SK-N-SH treated with all-trans-retinoic acid at 6 μM for 48 hours (cell line): ENCODE data around the gene ARMH3.
"Not testable (repeated sequence)": the region's sequence is repeated elsewhere in the genome, so short reads cannot be mapped to it uniquely, and the experiment has no call there.

ENCODE experiments used
- ATAC-seq: fragments of 200-7000 bp; cut with Tn5 transposase; 3 replicates; pipeline ENCODE4 v1.9.1; 2020; ENCODE audit warnings: mild to moderate bottlenecking, moderate library complexity
- ARNTL ChIP-seq: fragments of 450-650 bp; formaldehyde crosslinking; IDR thresholded peaks from 2 replicates; pipeline ENCODE4 v1.5.0; 2020; ENCODE audit warnings: low read depth, mild to moderate bottlenecking, moderate library complexity, borderline replicate concordance
- CREB5 ChIP-seq: fragments of 250-450 bp; sonication (Bioruptor Pico); IDR thresholded peaks from 2 replicates; pipeline ENCODE4 v1.5.1; 2020; ENCODE audit warnings: low read depth, mild to moderate bottlenecking, moderate library complexity
- CSDC2 ChIP-seq: fragments of 250-450 bp; sonication (Bioruptor Pico); IDR thresholded peaks from 2 replicates; pipeline ENCODE4 v1.5.0; 2020; ENCODE audit warnings: mild to moderate bottlenecking, moderate library complexity
- ESRRG ChIP-seq: fragments of 250-450 bp; sonication (Bioruptor Pico); IDR thresholded peaks from 2 replicates; pipeline ENCODE4 v1.6.1; 2021; ENCODE audit warnings: mild to moderate bottlenecking
- GLIS3 ChIP-seq: fragments of 250-450 bp; sonication (Bioruptor Pico); IDR thresholded peaks from 2 replicates; pipeline ENCODE4 v1.5.0; 2020; ENCODE audit warnings: mild to moderate bottlenecking, moderate library complexity
- ISL1 ChIP-seq: fragments of 250-450 bp; sonication (Bioruptor Pico); IDR thresholded peaks from 2 replicates; pipeline ENCODE4 v2.1.2; 2022; ENCODE audit warnings: mild to moderate bottlenecking, moderate library complexity
- OSR1 ChIP-seq: fragments of 250-450 bp; sonication (Bioruptor Pico); IDR thresholded peaks from 2 replicates; pipeline ENCODE4 v1.8.0; 2022; ENCODE audit warnings: moderate library complexity, mild to moderate bottlenecking, inconsistent platforms
- PPARA ChIP-seq: fragments of 250-450 bp; sonication (Bioruptor Pico); IDR thresholded peaks from 2 replicates; pipeline ENCODE4 v1.5.0; 2020; ENCODE audit warnings: mild to moderate bottlenecking, borderline replicate concordance
- RARB ChIP-seq: fragments of 250-450 bp; sonication (Bioruptor Pico); IDR thresholded peaks from 2 replicates; pipeline ENCODE4 v1.8.0; 2021; ENCODE audit warnings: mild to moderate bottlenecking, moderate library complexity
- SNAI2 ChIP-seq: fragments of 250-450 bp; sonication (Bioruptor Pico); IDR thresholded peaks from 2 replicates; pipeline ENCODE4 v1.5.0; 2020; ENCODE audit warnings: mild to moderate bottlenecking, moderate library complexity
- TCF4 ChIP-seq: fragments of 250-450 bp; sonication (Bioruptor Pico); IDR thresholded peaks from 2 replicates; pipeline ENCODE4 v1.8.0; 2021; ENCODE audit warnings: mild to moderate bottlenecking, moderate library complexity, borderline replicate concordance
- TOX ChIP-seq: fragments of 250-450 bp; sonication (Bioruptor Pico); IDR thresholded peaks from 2 replicates; pipeline ENCODE4 v1.8.0; 2021; ENCODE audit warnings: mild to moderate bottlenecking, moderate library complexity, borderline replicate concordance
- ZC3H10 ChIP-seq: fragments of 250-450 bp; sonication (Bioruptor Pico); IDR thresholded peaks from 2 replicates; pipeline ENCODE4 v1.5.1; 2021; ENCODE audit warnings: mild to moderate bottlenecking, moderate library complexity
- ZFP3 ChIP-seq: fragments of 250-450 bp; sonication (Bioruptor Pico); IDR thresholded peaks from 2 replicates; pipeline ENCODE4 v1.5.0; 2020; ENCODE audit warnings: mild to moderate bottlenecking, moderate library complexity
- ZFP30 ChIP-seq: fragments of 450-650 bp; formaldehyde crosslinking; IDR thresholded peaks from 2 replicates; pipeline ENCODE4 v1.5.0; 2022; ENCODE audit warnings: mild to moderate bottlenecking, moderate library complexity
- ZNF565 ChIP-seq: fragments of 450-650 bp; formaldehyde crosslinking; conservative IDR thresholded peaks from 2 replicates; pipeline ENCODE4 v1.5.0; 2020; ENCODE audit warnings: low read depth, mild to moderate bottlenecking, moderate library complexity
- ZNF70 ChIP-seq: fragments of 450-650 bp; formaldehyde crosslinking; IDR thresholded peaks from 2 replicates; pipeline ENCODE4 v1.5.0; 2020; ENCODE audit warnings: mild to moderate bottlenecking, moderate library complexity
- ZNF8 ChIP-seq: fragments of 450-650 bp; formaldehyde crosslinking; IDR thresholded peaks from 2 replicates; pipeline ENCODE4 v1.5.0; 2020; ENCODE audit warnings: mild to moderate bottlenecking, moderate library complexity
- TF ChIP-seq, protein P1 (sequence below): fragments of 250-450 bp; sonication (Bioruptor Pico); IDR thresholded peaks from 2 replicates; pipeline ENCODE4 v1.5.1; 2021; ENCODE audit warnings: mild to moderate bottlenecking, moderate library complexity
- TF ChIP-seq, protein P2 (sequence below): fragments of 250-450 bp; sonication (Bioruptor Pico); IDR thresholded peaks from 2 replicates; pipeline ENCODE4 v1.8.0; 2020; ENCODE audit warnings: mild to moderate bottlenecking, moderate library complexity, borderline replicate concordance
- TF ChIP-seq, protein P3 (sequence below): fragments of 250-450 bp; sonication (Bioruptor Pico); IDR thresholded peaks from 2 replicates; pipeline ENCODE4 v1.5.0; 2020; ENCODE audit warnings: mild to moderate bottlenecking, moderate library complexity
- TF ChIP-seq, protein P4 (sequence below): fragments of 250-450 bp; sonication (Bioruptor Pico); IDR thresholded peaks from 2 replicates; pipeline ENCODE4 v1.8.0; 2021; ENCODE audit warnings: low read depth, mild to moderate bottlenecking, moderate library complexity, borderline replicate concordance

The ARMH3 gene

DNA sequence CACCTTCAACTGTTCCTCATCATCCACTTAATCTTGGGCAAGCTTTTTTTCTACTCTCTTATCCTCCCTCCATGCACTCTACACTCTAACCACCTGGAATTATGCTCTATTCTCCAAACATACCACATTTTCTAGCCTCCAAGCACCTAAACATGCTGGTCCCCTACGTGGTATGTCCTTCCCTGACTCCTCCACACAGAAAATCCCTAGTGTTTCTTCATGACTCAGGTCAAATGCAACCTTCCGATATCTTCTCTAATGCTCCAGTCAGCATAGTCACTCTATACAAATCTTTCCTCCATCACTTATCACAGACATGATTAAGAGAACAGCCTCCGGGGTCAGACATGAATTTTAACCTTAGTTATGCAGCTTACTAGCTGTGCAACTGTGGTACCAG is 68.8 kb downstream of the ARMH3 start:
- no peak for ATAC-seq
- TF ChIP-seq TCF4 (CRISPR knock-in tag) (no peak), ZC3H10 (no peak)
- TF ChIP-seq, all 23 proteins: peak for 0

DNA sequence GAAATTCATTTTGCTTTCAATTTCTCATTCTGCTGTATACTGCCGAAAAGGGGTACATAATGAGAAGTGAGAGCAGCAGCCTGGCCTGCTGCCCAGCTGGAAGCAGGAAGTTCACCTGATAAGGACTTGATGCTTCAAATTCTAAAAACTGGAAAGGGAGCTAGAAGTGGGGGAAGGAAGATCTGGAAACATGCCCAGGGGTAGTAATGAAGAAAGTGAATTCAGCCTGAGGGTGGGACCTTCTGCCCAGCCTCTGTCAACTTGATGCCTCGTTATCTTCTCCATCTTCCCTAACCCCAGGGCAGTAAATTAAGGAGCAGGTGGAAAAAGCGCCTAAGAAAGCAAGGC is 69.4 kb downstream of the ARMH3 start:
- TF ChIP-seq ZNF8 (no peak), ZFP30 (CRISPR knock-in tag) (no peak), PPARA (CRISPR knock-in tag) (no peak)
- TF ChIP-seq, all 23 proteins: peak for 0
- no peak for ATAC-seq

GRCh38 chr10:101980677-101981076 is 75.3 kb downstream of the ARMH3 start:
- ATAC-seq, result not testable (repeated sequence)

DNA sequence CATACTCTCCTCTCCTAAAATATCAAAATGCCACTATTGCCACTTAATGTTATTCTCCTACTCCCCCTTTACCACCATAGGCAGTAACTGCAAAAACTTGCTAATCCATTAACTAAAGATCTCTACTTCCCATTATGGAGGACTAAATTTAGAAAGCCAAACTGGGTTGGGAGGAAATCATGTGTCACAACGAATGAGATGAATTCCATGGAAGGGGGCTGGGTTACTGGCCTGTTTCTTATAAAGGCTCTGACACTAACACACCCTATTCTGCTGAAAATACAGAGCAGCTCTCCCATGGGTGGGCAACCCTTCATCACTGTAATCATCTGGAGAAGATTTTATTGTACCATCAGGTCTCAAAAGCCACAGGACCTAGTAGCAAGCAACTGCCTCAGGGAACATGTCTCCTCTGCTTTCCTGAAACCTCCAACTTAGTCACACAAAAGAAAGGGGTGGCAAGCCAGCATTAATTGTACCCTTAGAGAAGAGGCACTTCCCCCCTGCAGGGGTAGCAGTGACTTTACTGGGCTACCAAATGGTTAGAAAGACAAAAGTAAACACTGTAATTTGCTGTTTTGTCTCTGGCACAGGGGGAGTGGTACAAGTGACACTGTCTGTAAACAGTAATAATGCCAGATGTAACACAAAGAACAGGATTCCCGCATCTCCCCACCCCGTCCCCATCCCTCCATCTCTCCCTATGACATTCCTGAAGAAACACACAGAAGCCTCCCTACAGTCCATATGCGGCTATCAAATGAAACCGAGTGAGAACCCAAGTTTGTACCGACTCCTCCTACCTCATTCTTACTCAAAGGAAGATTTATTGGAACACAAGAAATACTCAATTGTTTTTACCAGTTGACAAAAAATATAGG is 81.6 kb downstream of the ARMH3 start:
- ATAC-seq, result peak; percentile 71
- TF ChIP-seq, protein P1, sequence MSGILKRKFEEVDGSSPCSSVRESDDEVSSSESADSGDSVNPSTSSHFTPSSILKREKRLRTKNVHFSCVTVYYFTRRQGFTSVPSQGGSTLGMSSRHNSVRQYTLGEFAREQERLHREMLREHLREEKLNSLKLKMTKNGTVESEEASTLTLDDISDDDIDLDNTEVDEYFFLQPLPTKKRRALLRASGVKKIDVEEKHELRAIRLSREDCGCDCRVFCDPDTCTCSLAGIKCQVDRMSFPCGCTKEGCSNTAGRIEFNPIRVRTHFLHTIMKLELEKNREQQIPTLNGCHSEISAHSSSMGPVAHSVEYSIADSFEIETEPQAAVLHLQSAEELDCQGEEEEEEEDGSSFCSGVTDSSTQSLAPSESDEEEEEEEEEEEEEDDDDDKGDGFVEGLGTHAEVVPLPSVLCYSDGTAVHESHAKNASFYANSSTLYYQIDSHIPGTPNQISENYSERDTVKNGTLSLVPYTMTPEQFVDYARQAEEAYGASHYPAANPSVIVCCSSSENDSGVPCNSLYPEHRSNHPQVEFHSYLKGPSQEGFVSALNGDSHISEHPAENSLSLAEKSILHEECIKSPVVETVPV, result no peak
- TF ChIP-seq ARNTL (no peak), CSDC2 (no peak), PPARA (CRISPR knock-in tag) (no peak), OSR1 (CRISPR knock-in tag) (no peak), SNAI2 (CRISPR knock-in tag) (no peak), ESRRG (no peak), ZFP3 (no peak), RARB (CRISPR knock-in tag) (no peak), GLIS3 (CRISPR knock-in tag) (no peak), ZFP30 (CRISPR knock-in tag) (no peak), ZNF70 (CRISPR knock-in tag) (no peak), CREB5 (no peak), ZC3H10 (no peak), ZNF8 (no peak), ZNF565 (CRISPR knock-in tag) (no peak)
- TF ChIP-seq, protein P2, sequence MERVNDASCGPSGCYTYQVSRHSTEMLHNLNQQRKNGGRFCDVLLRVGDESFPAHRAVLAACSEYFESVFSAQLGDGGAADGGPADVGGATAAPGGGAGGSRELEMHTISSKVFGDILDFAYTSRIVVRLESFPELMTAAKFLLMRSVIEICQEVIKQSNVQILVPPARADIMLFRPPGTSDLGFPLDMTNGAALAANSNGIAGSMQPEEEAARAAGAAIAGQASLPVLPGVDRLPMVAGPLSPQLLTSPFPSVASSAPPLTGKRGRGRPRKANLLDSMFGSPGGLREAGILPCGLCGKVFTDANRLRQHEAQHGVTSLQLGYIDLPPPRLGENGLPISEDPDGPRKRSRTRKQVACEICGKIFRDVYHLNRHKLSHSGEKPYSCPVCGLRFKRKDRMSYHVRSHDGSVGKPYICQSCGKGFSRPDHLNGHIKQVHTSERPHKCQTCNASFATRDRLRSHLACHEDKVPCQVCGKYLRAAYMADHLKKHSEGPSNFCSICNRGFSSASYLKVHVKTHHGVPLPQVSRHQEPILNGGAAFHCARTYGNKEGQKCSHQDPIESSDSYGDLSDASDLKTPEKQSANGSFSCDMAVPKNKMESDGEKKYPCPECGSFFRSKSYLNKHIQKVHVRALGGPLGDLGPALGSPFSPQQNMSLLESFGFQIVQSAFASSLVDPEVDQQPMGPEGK (CRISPR knock-in tag), result no peak
- TF ChIP-seq, protein P3, sequence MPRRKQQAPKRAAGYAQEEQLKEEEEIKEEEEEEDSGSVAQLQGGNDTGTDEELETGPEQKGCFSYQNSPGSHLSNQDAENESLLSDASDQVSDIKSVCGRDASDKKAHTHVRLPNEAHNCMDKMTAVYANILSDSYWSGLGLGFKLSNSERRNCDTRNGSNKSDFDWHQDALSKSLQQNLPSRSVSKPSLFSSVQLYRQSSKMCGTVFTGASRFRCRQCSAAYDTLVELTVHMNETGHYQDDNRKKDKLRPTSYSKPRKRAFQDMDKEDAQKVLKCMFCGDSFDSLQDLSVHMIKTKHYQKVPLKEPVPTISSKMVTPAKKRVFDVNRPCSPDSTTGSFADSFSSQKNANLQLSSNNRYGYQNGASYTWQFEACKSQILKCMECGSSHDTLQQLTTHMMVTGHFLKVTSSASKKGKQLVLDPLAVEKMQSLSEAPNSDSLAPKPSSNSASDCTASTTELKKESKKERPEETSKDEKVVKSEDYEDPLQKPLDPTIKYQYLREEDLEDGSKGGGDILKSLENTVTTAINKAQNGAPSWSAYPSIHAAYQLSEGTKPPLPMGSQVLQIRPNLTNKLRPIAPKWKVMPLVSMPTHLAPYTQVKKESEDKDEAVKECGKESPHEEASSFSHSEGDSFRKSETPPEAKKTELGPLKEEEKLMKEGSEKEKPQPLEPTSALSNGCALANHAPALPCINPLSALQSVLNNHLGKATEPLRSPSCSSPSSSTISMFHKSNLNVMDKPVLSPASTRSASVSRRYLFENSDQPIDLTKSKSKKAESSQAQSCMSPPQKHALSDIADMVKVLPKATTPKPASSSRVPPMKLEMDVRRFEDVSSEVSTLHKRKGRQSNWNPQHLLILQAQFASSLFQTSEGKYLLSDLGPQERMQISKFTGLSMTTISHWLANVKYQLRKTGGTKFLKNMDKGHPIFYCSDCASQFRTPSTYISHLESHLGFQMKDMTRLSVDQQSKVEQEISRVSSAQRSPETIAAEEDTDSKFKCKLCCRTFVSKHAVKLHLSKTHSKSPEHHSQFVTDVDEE (CRISPR knock-in tag), result no peak

DNA sequence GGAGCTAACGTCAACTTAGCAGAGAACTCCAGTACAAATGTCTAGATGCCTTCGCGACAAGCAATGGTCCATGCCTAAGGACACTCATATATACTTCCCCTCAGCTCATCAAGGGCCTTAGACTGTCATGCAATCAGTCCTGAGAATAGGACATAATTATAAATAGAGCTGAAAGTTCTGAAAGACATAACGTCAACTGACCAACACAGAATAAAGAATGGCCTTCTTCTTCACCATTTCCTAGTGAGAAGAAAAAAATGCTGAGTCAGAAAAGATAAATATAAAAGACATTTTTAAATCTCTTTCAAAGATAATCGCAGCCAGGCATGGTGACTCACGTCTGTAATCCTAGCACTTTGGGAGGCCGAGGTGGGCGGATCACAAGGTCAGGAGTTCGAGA is 83.2 kb downstream of the ARMH3 start:
- TF ChIP-seq ZC3H10, result no peak
- TF ChIP-seq ZFP30 (CRISPR knock-in tag), result no peak
- no peak for TF ChIP-seq PPARA (CRISPR knock-in tag)
- TF ChIP-seq CSDC2, result no peak
- TF ChIP-seq ARNTL, result no peak
- TF ChIP-seq ZNF8, result no peak
- TF ChIP-seq OSR1 (CRISPR knock-in tag), result no peak
- TF ChIP-seq, protein P1, result no peak
- TF ChIP-seq TOX (CRISPR knock-in tag), result no peak
- no peak for TF ChIP-seq CREB5
- no peak for TF ChIP-seq ZFP3
- TF ChIP-seq, protein P4, sequence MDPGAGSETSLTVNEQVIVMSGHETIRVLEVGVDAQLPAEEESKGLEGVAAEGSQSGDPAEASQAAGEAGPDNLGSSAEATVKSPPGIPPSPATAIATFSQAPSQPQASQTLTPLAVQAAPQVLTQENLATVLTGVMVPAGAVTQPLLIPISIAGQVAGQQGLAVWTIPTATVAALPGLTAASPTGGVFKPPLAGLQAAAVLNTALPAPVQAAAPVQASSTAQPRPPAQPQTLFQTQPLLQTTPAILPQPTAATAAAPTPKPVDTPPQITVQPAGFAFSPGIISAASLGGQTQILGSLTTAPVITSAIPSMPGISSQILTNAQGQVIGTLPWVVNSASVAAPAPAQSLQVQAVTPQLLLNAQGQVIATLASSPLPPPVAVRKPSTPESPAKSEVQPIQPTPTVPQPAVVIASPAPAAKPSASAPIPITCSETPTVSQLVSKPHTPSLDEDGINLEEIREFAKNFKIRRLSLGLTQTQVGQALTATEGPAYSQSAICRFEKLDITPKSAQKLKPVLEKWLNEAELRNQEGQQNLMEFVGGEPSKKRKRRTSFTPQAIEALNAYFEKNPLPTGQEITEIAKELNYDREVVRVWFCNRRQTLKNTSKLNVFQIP (CRISPR knock-in tag), result no peak
- no peak for TF ChIP-seq ISL1 (CRISPR knock-in tag)
- no peak for TF ChIP-seq ESRRG
- no peak for TF ChIP-seq GLIS3 (CRISPR knock-in tag)
- no peak for TF ChIP-seq RARB (CRISPR knock-in tag)
- ATAC-seq, result no peak
